GM12801 (cell line): ENCODE data around the gene CACNA2D1.

Experiments
- TF ChIP-seq, protein P1 (sequence below): IDR thresholded peaks from one replicate; pipeline ENCODE4 v1.5.1; 2011; ENCODE audit warnings: control low read depth; ENCODE audit not compliant: insufficient read length; ENCODE audit errors: extremely low read depth

CACNA2D1 gene

GRCh38 chr7:82274681-82275080 lies 168.9 kb downstream of the CACNA2D1 start:
- TF ChIP-seq, protein P1, sequence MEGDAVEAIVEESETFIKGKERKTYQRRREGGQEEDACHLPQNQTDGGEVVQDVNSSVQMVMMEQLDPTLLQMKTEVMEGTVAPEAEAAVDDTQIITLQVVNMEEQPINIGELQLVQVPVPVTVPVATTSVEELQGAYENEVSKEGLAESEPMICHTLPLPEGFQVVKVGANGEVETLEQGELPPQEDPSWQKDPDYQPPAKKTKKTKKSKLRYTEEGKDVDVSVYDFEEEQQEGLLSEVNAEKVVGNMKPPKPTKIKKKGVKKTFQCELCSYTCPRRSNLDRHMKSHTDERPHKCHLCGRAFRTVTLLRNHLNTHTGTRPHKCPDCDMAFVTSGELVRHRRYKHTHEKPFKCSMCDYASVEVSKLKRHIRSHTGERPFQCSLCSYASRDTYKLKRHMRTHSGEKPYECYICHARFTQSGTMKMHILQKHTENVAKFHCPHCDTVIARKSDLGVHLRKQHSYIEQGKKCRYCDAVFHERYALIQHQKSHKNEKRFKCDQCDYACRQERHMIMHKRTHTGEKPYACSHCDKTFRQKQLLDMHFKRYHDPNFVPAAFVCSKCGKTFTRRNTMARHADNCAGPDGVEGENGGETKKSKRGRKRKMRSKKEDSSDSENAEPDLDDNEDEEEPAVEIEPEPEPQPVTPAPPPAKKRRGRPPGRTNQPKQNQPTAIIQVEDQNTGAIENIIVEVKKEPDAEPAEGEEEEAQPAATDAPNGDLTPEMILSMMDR: no peak

DNA sequence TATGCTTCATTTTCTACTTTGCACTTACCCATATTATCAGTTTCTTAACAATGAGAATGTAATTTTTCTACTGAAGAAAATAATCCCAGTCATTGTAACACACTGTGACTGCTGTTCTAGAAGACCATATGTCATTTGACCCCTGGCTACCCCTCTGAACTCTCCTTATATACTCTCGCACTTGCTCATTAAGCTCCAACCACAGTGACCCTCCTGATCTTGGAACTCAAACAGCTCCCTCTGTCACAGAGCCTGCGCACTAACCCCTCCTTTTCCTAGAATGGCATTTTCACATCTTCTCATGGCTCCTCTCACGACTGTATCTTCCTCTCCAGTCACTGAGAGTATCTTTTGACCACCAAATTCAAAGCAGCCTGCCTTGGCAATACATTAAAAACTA lies 169.7 kb downstream of the CACNA2D1 start:
- TF ChIP-seq, protein P1: no peak

GRCh38 chr7:82270870-82271269 lies 172.7 kb downstream of the CACNA2D1 start:
- TF ChIP-seq, protein P1: no peak

DNA sequence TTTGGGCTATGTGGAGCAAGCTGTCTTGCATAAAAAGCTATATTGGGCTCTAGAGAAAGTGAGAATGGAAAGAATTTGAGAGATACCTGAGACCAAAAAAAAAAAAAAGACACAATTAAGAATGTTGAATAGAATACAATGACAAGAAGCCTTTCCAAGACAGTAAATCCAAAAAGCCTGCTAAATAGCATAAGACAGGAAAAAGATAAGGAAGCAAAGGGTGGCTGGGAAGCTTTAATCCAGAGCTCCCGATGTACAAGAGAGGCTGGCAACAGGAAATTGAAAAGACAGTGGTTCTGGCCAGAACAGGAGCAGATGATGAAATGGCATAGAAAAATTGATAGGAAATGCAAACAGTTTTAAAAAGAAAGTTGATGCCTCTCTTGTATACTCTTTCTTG lies 174.9 kb downstream of the CACNA2D1 start:
- TF ChIP-seq, protein P1: no peak

GRCh38 chr7:82266081-82266480 lies 177.5 kb downstream of the CACNA2D1 start:
- TF ChIP-seq, protein P1: no peak

DNA sequence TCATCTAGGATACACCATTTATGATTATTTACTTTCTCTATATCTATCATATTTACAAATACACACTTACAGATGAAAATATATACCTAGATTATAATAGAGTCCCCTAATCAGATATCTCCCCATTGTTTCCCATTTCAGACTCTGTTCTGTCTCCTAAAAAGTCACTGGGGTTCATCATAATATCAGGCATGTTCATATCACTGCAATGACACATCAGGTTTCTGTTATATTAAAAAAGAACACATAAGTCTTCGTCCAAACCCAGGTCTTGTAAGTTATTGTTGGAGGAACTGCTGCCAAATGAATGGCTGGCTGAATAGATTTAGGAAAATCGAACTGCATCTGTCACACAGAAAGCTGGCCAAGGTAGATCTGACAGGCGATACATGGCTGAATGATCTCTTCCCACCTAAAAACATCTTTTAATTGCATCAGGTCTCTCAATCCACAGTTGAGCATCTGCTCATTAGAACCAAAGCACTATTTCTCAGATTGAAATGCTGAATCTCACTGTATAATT lies 178.7 kb downstream of the CACNA2D1 start:
- TF ChIP-seq, protein P1: no peak

DNA sequence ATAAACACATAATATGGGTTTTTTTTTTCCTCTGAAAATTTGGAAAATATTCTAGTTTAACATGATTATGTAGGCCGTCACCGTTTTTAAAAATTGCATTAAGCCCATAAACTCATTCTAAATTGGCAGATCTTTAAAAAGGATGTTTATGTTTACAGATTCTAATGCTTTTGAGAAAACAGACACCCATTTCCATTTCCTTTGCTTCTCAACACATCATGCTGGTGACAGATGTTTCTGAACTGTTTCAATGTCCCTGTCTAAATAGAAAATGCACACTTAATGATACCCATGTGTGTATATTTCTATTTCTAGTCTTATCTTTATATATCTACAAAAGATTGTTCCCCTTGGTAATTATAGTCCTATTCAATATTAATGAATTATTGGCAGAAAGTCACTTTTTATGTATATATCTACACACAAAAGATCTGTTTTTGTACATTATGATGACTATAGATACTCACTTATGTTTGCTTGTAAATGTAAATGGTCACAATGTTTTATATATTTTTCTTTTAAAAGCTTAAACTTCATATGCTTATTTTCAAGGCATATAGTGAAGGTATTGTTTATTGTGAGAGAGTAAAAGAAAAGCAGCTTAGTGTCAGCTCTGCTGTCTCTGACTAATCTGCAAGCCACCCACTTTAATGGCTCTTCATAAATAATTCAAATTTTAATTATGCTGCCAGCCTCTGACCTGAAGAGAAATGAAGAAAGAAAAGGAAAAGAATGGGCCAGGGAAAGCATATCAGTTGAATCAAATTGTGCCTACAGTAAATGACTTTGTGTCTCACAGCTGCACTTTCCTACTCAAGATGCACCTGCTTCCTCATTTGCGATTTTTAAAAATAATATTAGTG lies 179.4 kb downstream of the CACNA2D1 start:
- TF ChIP-seq, protein P1: no peak
